Stimulated activated CD8-positive, alpha-beta memory T cell treated with anti-CD3 and anti-CD28 coated beads, Interleukin-4, amount 100 ng/mL, for 4 hours (primary cell): ENCODE results near the gene SERPINA3.
"Not testable (repeated sequence)": the region's sequence is repeated elsewhere in the genome, so short reads cannot be mapped to it uniquely, and the experiment has no call there.

ENCODE experiments used
- DNase-seq, 2 donors: peaks; one replicate each; pipeline ENCODE4 v3.0.0-alpha.2; 2020; ENCODE audit warnings: low read depth in 2 of 2, low spot score in 1 of 2

The SERPINA3 gene

GRCh38 chr14:94631050-94631449, 18.9 kb downstream of the SERPINA3 start:
- no peak for DNase-seq

- no peak for DNase-seq
Observed at GRCh38 chr14:94631536-94632304, 19.5 kb downstream of the SERPINA3 start.

- no peak for DNase-seq
Observed at GRCh38 chr14:94632305-94632590, 20.1 kb downstream of the SERPINA3 start.

- DNase-seq = no peak
Observed at GRCh38 chr14:94633121-94633520, 20.9 kb downstream of the SERPINA3 start.

GRCh38 chr14:94635154-94635553, 23.0 kb downstream of the SERPINA3 start:
- DNase-seq = no peak

- no peak for DNase-seq
Observed at GRCh38 chr14:94636744-94637412, 24.7 kb downstream of the SERPINA3 start.

- not testable (repeated sequence) for DNase-seq
Observed at GRCh38 chr14:94637814-94638213, 25.6 kb downstream of the SERPINA3 start.

- no peak for DNase-seq
Observed at GRCh38 chr14:94638339-94638738, 26.1 kb downstream of the SERPINA3 start.

- DNase-seq = no peak
Observed at GRCh38 chr14:94638961-94639817, 27.0 kb downstream of the SERPINA3 start.

- DNase-seq = no peak
Observed at GRCh38 chr14:94640721-94641631, 28.8 kb downstream of the SERPINA3 start.

- DNase-seq = no peak
Observed at GRCh38 chr14:94641632-94641955, 29.4 kb downstream of the SERPINA3 start.

- DNase-seq = no peak
Observed at GRCh38 chr14:94643316-94644101, 31.3 kb downstream of the SERPINA3 start.

GRCh38 chr14:94644102-94644535, 31.9 kb downstream of the SERPINA3 start:
- no peak for DNase-seq

GRCh38 chr14:94646066-94646465, 33.9 kb downstream of the SERPINA3 start:
- DNase-seq = no peak

GRCh38 chr14:94646481-94646880, 34.3 kb downstream of the SERPINA3 start:
- no peak for DNase-seq

GRCh38 chr14:94648801-94649200, 36.6 kb downstream of the SERPINA3 start:
- DNase-seq = no peak

GRCh38 chr14:94649543-94650443, 37.6 kb downstream of the SERPINA3 start:
- no peak for DNase-seq

GRCh38 chr14:94650444-94650775, 38.2 kb downstream of the SERPINA3 start:
- no peak for DNase-seq
